ENCODE results near the gene CHMP6.

The CHMP6 gene

GRCh38 chr17:81048827-81049371, 57.3 kb downstream of the CHMP6 start:
- H3K4me3 ChIP-seq (ENCODE audit: low read depth, low read length) = no peak overlapping the region
- no peak for DNase-seq (ENCODE audit: low read depth)
- no peak for TF ChIP-seq CTCF (IDR thresholded peaks at IDR 0.05; ENCODE audit: insufficient read depth, low read depth, low read length, missing control alignments)

GRCh38 chr17:81049372-81049911, 57.8 kb downstream of the CHMP6 start:
- H3K4me3 ChIP-seq (ENCODE audit: low read depth, low read length) = no peak overlapping the region
- DNase-seq (ENCODE audit: low read depth) = peak; percentile 40
- no peak for TF ChIP-seq CTCF (IDR thresholded peaks at IDR 0.05; ENCODE audit: insufficient read depth, low read depth, low read length, missing control alignments)
